HG02571 (cell line): ENCODE results near the gene ATG10.
"Not testable (repeated sequence)": the region's sequence is repeated elsewhere in the genome, so short reads cannot be mapped to it uniquely, and the experiment has no call there.

Source experiments
- ATAC-seq: cut with Tn5 transposase; IDR thresholded peaks from one replicate; pipeline ENCODE4 v1.9.1; 2021; ENCODE audit warnings: mild to moderate bottlenecking, moderate library complexity; ENCODE audit not compliant: unreplicated experiment

ATG10 gene

GRCh38 chr5:81971712-81972491 lies at the start of gene ATG10:
ATG10 (plus strand) TSS chr5:81972023; CDS start chr5:81987571, 15,548 bp downstream.
- peak; percentile 98 for ATAC-seq

- ATAC-seq: no peak
Measured at GRCh38 chr5:81922854-81923279, 49.0 kb upstream of the ATG10 start.

GRCh38 chr5:81924442-81924841 lies 47.4 kb upstream of the ATG10 start:
- ATAC-seq: no peak

GRCh38 chr5:81925009-81925408 lies 46.8 kb upstream of the ATG10 start:
- ATAC-seq: no peak

GRCh38 chr5:81925981-81926380 lies 45.8 kb upstream of the ATG10 start:
- ATAC-seq: no peak

- ATAC-seq: no peak
Measured at GRCh38 chr5:81936066-81936465, 35.8 kb upstream of the ATG10 start.

GRCh38 chr5:81936750-81937149 lies 35.1 kb upstream of the ATG10 start:
- ATAC-seq: no peak

- no peak for ATAC-seq
Measured at GRCh38 chr5:81942746-81943145, 29.1 kb upstream of the ATG10 start.

GRCh38 chr5:81948349-81948748 lies 23.5 kb upstream of the ATG10 start:
- ATAC-seq: no peak

- no peak for ATAC-seq
Measured at GRCh38 chr5:81949462-81949861, 22.4 kb upstream of the ATG10 start.

- no peak for ATAC-seq
Measured at GRCh38 chr5:81950996-81951395, 20.8 kb upstream of the ATG10 start.

- not testable (repeated sequence) for ATAC-seq
Measured at GRCh38 chr5:81954796-81955195, 17.0 kb upstream of the ATG10 start.

- ATAC-seq: not testable (repeated sequence)
Measured at GRCh38 chr5:81958129-81958528, 13.7 kb upstream of the ATG10 start.

- no peak for ATAC-seq
Measured at GRCh38 chr5:81961651-81962440, 10.0 kb upstream of the ATG10 start.

- ATAC-seq: no peak
Measured at GRCh38 chr5:81963544-81963943, 8.3 kb upstream of the ATG10 start.

GRCh38 chr5:81965524-81965923 lies 6.3 kb upstream of the ATG10 start:
- no peak for ATAC-seq

GRCh38 chr5:81969226-81969625 lies 2.6 kb upstream of the ATG10 start:
- ATAC-seq: no peak

- ATAC-seq: no peak
Measured at GRCh38 chr5:81969912-81970311, 1.9 kb upstream of the ATG10 start.

GRCh38 chr5:81971111-81971711 lies 612 bp upstream of the ATG10 start:
- no peak for ATAC-seq

GRCh38 chr5:81972492-81972783 lies 615 bp downstream of the ATG10 start:
- peak; percentile 39 for ATAC-seq

- no peak for ATAC-seq
Measured at GRCh38 chr5:81980160-81980559, 8.3 kb downstream of the ATG10 start.
